Vagina (tissue), 2 donors: ENCODE results near the gene PTH. TPM values are rescaled to one million over a fixed set of nuclear protein-coding genes. Genes with fewer than 3 reads are reported as not detected.

Source experiments
- DNase-seq, 2 donors: peaks; one replicate each; pipeline ENCODE4 v3.0.0-alpha.2; 2017; ENCODE audit errors: extremely low spot score in 2 of 2
- H3K27ac ChIP-seq: fragments of 200-600 bp; sonication (generic); one replicate; pipeline ENCODE4 v1.5.1; 2019
- H3K27me3 ChIP-seq: fragments of 200-600 bp; sonication (generic); one replicate; pipeline ENCODE4 v1.5.1; 2019
- H3K36me3 ChIP-seq, 2 donors: fragments of 200-600 bp; sonication (generic); one replicate each; pipeline ENCODE4 v1.5.1; 2017 to 2019
- H3K4me1 ChIP-seq: fragments of 200-600 bp; sonication (generic); one replicate; pipeline ENCODE4 v1.5.1; 2019
- H3K4me3 ChIP-seq, 2 donors: fragments of 200-600 bp; sonication (generic); 1 replicate in 1 of 2; 2 replicates in 1 of 2; pipeline ENCODE4 v1.5.1; 2016 to 2019
- H3K9me3 ChIP-seq: fragments of 200-600 bp; sonication (generic); one replicate; pipeline ENCODE4 v1.5.1; 2019
- CTCF ChIP-seq, 3 experiments: fragments of 450-650 bp in 2 of 3; fragments of 200-600 bp in 1 of 3; sonication (generic) in 1 of 3; IDR thresholded peaks; one replicate each; pipeline ENCODE4 v1.5.1; 2017 to 2019; ENCODE audit warnings: antibody characterized with exemption in 3 of 3, mild to moderate bottlenecking in 2 of 3, moderate library complexity in 2 of 3
- POLR2A ChIP-seq, 2 donors: fragments of 450-650 bp; IDR thresholded peaks; one replicate each; pipeline ENCODE4 v1.6.1; 2017; ENCODE audit warnings: antibody characterized with exemption in 2 of 2, mild to moderate bottlenecking in 2 of 2, moderate library complexity in 2 of 2
- POLR2AphosphoS5 ChIP-seq, 2 donors: sonication (generic); formaldehyde crosslinking; IDR thresholded peaks; one replicate each; pipeline ENCODE4 v1.9.0; 2017; ENCODE audit warnings: antibody characterized with exemption in 2 of 2, mild to moderate bottlenecking in 2 of 2, low read depth in 1 of 2; ENCODE audit not compliant: insufficient read depth in 1 of 2
- intact Hi-C: fragments of 100-400 bp; cut with DNase I; formaldehyde crosslinking; loops from one replicate; pipeline ENCODE4 v1.15.1; 2023
- total RNA-seq: library from RNA; depleted of rRNA; stranded (reverse); fragments of >200 nt; gene quantifications from one replicate; pipeline ENCODE4 v1.2.3, GENCODE V29; 2016

Gene PTH
- total RNA-seq, 1 donor from 2014 or later, result not detected

- intact Hi-C loops, result no loop called here
- TF ChIP-seq CTCF (IDR thresholded peaks at IDR 0.05), result peak in 2 of 3 experiments; percentile 30 to 35
- no peak for TF ChIP-seq POLR2AphosphoS5 (IDR thresholded peaks at IDR 0.05; ENCODE audit: insufficient read depth in 1 of 2, low read depth in 1 of 2)
- no peak overlapping the region for H3K27ac ChIP-seq
Observed at GRCh38 chr11:13465909-13466371, 29.9 kb downstream of the PTH start.

DNA sequence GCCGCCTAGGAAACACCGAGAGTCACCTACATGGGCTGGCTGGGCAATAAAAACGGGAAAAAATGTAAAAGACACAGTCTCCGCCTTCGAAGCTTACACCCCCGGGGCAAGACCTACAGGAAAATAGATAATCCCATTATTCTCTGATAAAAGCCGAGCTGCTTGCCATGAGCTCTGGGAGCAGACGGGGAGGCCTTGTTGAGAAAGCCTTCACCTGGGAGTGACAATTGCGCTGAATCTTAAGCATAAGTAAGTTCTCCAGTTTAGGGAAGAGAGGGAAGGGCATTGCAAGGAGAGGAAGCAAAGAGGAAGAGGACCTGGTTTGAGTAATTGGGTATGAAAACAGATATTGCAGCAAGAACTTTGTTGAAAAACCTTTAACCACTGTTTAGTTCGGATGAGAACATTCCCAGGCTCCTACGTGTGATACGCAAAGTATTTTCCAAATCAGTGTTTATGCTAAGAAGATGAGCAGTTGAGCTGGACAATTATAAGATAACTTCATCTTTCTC lies 32.0 kb downstream of the PTH start:
- TF ChIP-seq POLR2A (IDR thresholded peaks at IDR 0.05) (no peak), CTCF (IDR thresholded peaks at IDR 0.05) (no peak), POLR2AphosphoS5 (IDR thresholded peaks at IDR 0.05; ENCODE audit: insufficient read depth in 1 of 2, low read depth in 1 of 2) (no peak)
- Histone ChIP-seq H3K27ac (peak overlapping the region; percentile 83), H3K4me1 (peaks cover 23% of the 10 kb centered on the region), H3K36me3 (no peaks in the 10 kb centered on the region), H3K9me3 (no peaks in the 10 kb centered on the region), H3K4me3 (peak overlapping the region; percentile 65 to 82), H3K27me3 (no peaks in the 10 kb centered on the region)
- intact Hi-C loops, result no loop called here
- no peak for DNase-seq

More at GRCh38 chr11:13465909-13466371, 29.9 kb downstream of the PTH start:
- Histone ChIP-seq H3K9me3 (no peaks in the 10 kb centered on the region), H3K4me1 (peaks cover 23% of the 10 kb centered on the region), H3K4me3 (no peak overlapping the region), H3K36me3 (no peaks in the 10 kb centered on the region), H3K27me3 (no peaks in the 10 kb centered on the region)
- DNase-seq, result no peak

- H3K9me3 ChIP-seq, result no peaks in the 10 kb centered on the region
- peaks cover 23% of the 10 kb centered on the region for H3K4me1 ChIP-seq
- peak in 1 of 2 donors; percentile 94 for DNase-seq
- no peaks in the 10 kb centered on the region for H3K27me3 ChIP-seq
- H3K4me3 ChIP-seq, result peak within 1 kb of the TSS; percentile 65 to 82
- intact Hi-C loops, result no loop called here
- H3K27ac ChIP-seq, result peak within 1 kb of the TSS; percentile 83
- no peaks in the 10 kb centered on the region for H3K36me3 ChIP-seq
- TF ChIP-seq POLR2A (IDR thresholded peaks at IDR 0.05), result peak in 1 of 2 donors; percentile 78
- TF ChIP-seq POLR2AphosphoS5 (IDR thresholded peaks at IDR 0.05; ENCODE audit: insufficient read depth in 1 of 2, low read depth in 1 of 2), result peak; percentile 81 to 98
- no peak for TF ChIP-seq CTCF (IDR thresholded peaks at IDR 0.05)
Observed at GRCh38 chr11:13462901-13463778, 32.7 kb downstream of the PTH start, which contains the start of gene BTBD10. BTBD10 (minus strand) TSS chr11:13463222; CDS start chr11:13445124, 18,098 bp downstream.

DNA sequence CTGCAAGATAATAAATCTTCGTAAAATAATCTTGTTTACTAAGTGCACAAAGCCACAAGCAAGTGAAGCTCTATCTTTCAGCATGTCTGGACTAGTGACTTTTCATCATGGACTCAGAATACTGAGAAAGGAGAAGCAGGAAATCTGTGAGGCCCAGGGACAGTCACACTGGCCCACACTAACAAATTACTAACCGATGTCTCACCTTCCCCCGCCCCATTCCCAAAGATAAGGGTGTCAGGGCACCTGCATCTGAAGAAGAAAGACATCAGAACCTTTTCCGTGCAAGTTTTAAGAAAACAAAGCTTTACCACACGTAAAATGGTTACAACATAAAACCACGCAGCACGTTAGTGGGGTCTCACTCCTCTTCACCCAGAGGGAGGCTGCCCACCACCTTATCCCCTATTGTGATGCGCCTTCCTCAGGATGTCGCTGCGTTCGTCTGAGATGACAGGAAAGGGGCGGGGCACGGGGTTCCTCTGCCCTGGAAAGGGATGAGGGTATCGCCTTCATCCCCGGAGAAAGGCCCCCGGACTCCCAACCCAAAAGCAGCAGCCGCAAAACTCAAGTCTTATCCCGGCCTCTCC lies 33.4 kb downstream of the PTH start:
- Histone ChIP-seq H3K9me3 (no peaks in the 10 kb centered on the region), H3K4me3 (peak overlapping the region; percentile 65 to 82), H3K36me3 (no peaks in the 10 kb centered on the region), H3K27ac (peak overlapping the region; percentile 83), H3K4me1 (peaks cover 23% of the 10 kb centered on the region), H3K27me3 (no peaks in the 10 kb centered on the region)
- no peak for TF ChIP-seq CTCF (IDR thresholded peaks at IDR 0.05)
- TF ChIP-seq POLR2A (IDR thresholded peaks at IDR 0.05), result no peak
- no peak for TF ChIP-seq POLR2AphosphoS5 (IDR thresholded peaks at IDR 0.05; ENCODE audit: insufficient read depth in 1 of 2, low read depth in 1 of 2)
- intact Hi-C loops, result no loop called here
- no peak for DNase-seq
